Erythroblast (primary cell): ENCODE data around the gene RTN4.

Experiments
- GATA1 ChIP-seq: IDR thresholded peaks from 2 replicates; pipeline ENCODE4 v1.6.1; 2011; ENCODE audit warnings: low read depth, mild to moderate bottlenecking, control low read depth, low read length, moderate library complexity
- POLR2A ChIP-seq: IDR thresholded peaks from 2 replicates; pipeline ENCODE4 v1.6.1; 2011; ENCODE audit warnings: mild to moderate bottlenecking, low read length

GRCh38 chr2:54965425-54965824 is 84.8 kb downstream of the RTN4 start:
- TF ChIP-seq POLR2A (no peak), GATA1 (no peak)
